HG02938 (cell line): Measurements from ENCODE around the gene PEAK3.

Source experiments
- ATAC-seq: cut with Tn5 transposase; IDR thresholded peaks from one replicate; pipeline ENCODE4 v1.9.1; 2021; ENCODE audit warnings: mild to moderate bottlenecking, moderate library complexity; ENCODE audit not compliant: unreplicated experiment

PEAK3 gene

DNA sequence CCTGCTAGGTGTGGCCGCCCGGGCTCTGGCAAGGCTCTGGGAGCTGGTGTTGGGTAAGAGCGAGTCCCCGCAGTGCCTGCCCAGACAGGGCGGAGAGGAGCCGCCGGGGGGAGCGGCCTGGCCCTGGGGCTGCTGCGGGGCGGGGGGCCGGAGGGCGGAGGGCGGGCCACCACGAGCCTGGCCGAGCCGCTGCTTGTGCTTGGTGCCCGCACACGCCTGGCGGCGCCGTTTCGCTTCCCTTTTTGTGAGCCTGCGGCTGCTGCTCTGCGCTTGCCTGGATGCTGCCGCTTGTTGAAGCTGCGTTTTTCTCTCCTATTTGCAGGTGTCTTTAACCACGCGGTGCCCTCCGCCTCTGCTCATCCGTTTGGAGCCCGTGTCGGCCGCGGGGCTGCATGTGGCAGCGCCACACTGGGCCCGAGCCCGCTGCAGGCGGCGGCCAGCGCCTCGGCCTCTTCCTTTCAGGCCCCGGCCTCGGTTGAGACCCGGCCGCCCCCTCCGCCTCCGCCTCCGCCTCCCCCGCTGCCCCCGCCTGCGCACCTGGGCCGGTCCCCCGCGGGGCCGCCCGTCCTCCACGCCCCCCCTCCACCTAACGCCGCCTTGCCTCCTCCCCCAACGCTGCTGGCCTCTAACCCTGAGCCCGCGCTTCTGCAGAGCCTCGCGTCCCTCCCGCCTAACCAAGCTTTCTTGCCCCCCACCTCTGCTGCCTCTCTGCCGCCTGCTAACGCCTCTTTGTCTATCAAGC, 54.4 kb downstream of the PEAK3 start:
- ATAC-seq: no peak

DNA sequence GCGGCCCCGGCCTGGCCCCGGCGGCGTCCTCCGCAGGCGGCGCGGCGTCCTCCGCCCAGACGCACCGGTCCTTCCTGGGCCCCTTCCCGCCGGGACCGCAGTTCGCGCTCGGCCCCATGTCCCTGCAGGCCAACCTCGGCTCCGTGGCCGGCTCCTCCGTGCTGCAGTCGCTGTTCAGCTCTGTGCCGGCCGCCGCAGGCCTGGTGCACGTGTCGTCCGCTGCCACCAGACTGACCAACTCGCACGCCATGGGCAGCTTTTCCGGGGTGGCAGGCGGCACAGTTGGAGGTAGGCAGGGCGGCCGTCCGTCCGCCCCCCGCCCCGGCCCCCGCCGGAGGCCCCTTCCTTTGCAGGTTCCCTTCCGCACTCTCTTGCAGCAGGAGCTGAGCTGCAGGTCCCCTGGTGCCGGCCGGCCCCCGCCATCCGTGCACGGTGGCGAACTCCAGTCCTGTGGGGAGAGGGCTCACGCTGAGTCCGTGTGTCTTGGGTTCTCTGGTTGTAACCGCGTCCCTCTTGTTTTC, 55.1 kb downstream of the PEAK3 start:
- no peak for ATAC-seq

DNA sequence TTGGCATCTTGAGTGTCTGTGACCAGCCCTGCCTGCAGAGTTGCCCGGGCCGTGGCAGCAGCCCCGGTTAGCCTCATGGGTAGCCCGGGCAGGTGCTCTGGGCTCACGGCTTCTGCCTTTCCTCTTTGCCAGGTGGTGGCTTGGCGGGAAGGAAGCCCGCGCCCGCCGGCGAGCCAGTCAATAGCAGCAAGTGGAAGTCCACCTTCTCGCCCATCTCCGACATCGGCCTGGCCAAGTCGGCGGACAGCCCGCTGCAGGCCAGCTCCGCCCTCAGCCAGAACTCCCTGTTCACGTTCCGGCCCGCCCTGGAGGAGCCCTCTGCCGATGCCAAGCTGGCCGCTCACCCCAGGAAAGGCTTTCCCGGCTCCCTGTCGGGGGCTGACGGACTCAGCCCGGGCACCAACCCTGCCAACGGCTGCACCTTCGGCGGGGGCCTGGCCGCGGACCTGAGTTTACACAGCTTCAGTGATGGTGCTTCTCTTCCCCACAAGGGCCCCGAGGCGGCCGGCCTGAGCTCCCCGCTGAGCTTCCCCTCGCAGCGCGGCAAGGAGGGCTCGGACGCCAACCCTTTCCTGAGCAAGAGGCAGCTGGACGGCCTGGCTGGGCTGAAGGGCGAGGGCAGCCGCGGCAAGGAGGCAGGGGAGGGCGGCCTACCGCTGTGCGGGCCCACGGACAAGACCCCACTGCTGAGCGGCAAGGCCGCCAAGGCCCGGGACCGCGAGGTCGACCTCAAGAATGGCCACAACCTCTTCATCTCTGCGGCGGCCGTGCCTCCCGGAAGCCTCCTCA, 55.7 kb downstream of the PEAK3 start:
- ATAC-seq: no peak

DNA sequence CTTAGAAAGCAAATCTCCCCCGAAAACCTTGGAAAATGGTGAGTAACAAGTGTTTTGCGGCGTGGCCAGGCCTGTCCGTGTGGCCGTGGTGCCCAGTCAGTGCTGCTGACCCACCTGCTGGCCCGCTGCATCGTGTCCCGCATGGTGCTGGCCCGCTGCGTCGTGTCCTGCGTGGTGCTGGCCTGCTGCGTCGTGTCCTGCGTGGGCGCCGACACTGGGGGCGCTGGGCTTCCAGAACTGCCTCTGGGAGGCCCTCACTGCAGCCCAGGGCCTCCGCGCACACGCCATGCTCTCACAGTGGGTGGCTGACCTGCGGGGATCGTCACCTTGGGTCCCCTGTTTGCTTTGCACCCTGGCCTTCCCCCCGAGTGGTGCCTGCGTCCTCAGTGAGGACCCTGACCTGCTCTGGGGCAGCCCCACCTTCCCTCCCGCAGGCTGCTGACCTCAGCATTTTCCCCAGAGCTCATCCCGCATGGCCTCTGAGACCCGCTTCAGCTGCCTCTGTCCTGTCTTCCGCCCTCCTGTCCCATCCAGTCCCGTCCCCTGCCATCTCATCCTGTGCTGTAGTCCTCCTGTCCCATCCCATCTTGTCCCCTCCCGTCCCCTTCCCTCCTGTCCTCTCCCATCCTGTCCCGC, 56.4 kb downstream of the PEAK3 start:
- ATAC-seq: no peak

DNA sequence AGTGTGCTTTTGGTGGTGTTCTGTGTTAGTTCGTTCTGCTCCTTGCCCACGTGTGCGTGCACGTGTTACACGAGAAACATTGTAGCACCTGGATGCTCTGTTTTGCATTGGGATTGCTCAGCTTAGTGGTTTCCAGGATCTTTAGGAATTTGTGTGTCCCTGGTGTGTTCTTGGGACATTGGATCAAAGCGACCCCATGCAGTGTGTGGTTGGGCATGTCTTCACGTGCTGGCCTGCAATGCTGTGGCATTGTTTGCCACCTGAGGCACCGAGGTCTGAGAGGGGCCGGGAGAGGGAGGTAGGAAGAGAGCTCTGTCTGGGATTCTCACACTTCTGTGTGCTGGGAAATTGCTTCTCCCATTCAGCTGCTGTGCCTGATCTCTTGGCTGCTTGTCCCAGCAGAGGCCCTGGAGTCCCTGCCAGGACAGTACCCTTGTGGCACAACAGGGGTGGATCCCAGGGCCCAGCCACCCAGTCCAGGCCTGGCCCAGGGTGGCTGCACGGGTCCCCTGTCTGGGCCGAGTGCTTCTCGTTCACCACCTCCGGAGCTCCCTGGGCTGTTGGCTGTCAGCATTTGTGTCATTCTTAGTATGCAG, 57.1 kb downstream of the PEAK3 start:
- no peak for ATAC-seq
